Astrocyte (in vitro differentiated cells and primary cell): ENCODE results near the gene OSER1. TPM values are rescaled to one million over a fixed set of nuclear protein-coding genes. Genes with fewer than 3 reads are reported as not detected.
A peak's percentile ranks its signal among the peaks of the same experiment; 100 is the strongest.

Experiments used
- DNase-seq: peaks from one replicate; pipeline ENCODE4 v3.0.0-alpha.2; 2010; ENCODE audit warnings: low read depth
- FAIRE-seq: peaks from 2 replicates; lab custom pipeline; 2011; peaks lifted over from hg19 to GRCh38; lab: Jason Lieb, UNC
- H2AFZ ChIP-seq: 2 replicates; pipeline ENCODE4 v1.6.0; 2012; ENCODE audit warnings: low read depth, low read length, inconsistent platforms
- H3K27ac ChIP-seq: 2 replicates; pipeline ENCODE4 v1.5.1; 2011; ENCODE audit warnings: low read depth, low read length, inconsistent platforms
- H3K27me3 ChIP-seq: 2 replicates; pipeline ENCODE4 v1.6.0; 2011; ENCODE audit warnings: low read length, inconsistent platforms; ENCODE audit not compliant: insufficient read depth
- H3K36me3 ChIP-seq: 2 replicates; pipeline ENCODE4 v1.5.1; 2011; ENCODE audit warnings: low read length, inconsistent platforms; ENCODE audit not compliant: insufficient read depth
- H3K4me1 ChIP-seq: 2 replicates; pipeline ENCODE4 v1.5.1; 2011; ENCODE audit warnings: low read length, inconsistent platforms; ENCODE audit not compliant: insufficient read depth
- H3K4me2 ChIP-seq: 2 replicates; pipeline ENCODE4 v1.6.0; 2012; ENCODE audit warnings: low read length, inconsistent platforms
- H3K4me3 ChIP-seq: 2 replicates; pipeline ENCODE4 v1.5.1; 2011; ENCODE audit warnings: low read depth, mild to moderate bottlenecking, low read length, inconsistent platforms; ENCODE audit not compliant: insufficient read depth
- H3K79me2 ChIP-seq: 2 replicates; pipeline ENCODE4 v1.6.0; 2012; ENCODE audit warnings: mild to moderate bottlenecking, low read length, inconsistent platforms; ENCODE audit not compliant: insufficient read depth
- H3K9ac ChIP-seq: 2 replicates; pipeline ENCODE4 v1.6.0; 2012; ENCODE audit warnings: mild to moderate bottlenecking, low read length, inconsistent platforms
- H3K9me3 ChIP-seq: 2 replicates; pipeline ENCODE4 v1.5.1; 2012; ENCODE audit warnings: low read depth, mild to moderate bottlenecking, low read length, inconsistent platforms; ENCODE audit not compliant: insufficient read depth
- H4K20me1 ChIP-seq: 2 replicates; pipeline ENCODE4 v1.6.0; 2012; ENCODE audit warnings: low read length, inconsistent platforms; ENCODE audit not compliant: insufficient read depth
- H3K27ac Mint-ChIP-seq: one replicate; pipeline ENCODE4 v1.8.0; 2021; ENCODE audit warnings: mild to moderate bottlenecking, mixed read lengths; ENCODE audit not compliant: unreplicated experiment
- H3K27me3 Mint-ChIP-seq: one replicate; pipeline ENCODE4 v1.8.0; 2021; ENCODE audit warnings: low read depth, mixed read lengths; ENCODE audit not compliant: unreplicated experiment
- H3K36me3 Mint-ChIP-seq: one replicate; pipeline ENCODE4 v1.8.0; 2021; ENCODE audit warnings: low read depth, mixed read lengths; ENCODE audit not compliant: unreplicated experiment
- H3K4me1 Mint-ChIP-seq: one replicate; pipeline ENCODE4 v1.8.0; 2021; ENCODE audit warnings: low read depth, mixed read lengths; ENCODE audit not compliant: unreplicated experiment
- H3K4me3 Mint-ChIP-seq: one replicate; pipeline ENCODE4 v1.8.0; 2021; ENCODE audit warnings: mild to moderate bottlenecking, moderate library complexity, mixed read lengths; ENCODE audit not compliant: unreplicated experiment
- H3K9me3 Mint-ChIP-seq: one replicate; pipeline ENCODE4 v1.8.0; 2021; ENCODE audit warnings: mild to moderate bottlenecking, mixed read lengths; ENCODE audit not compliant: unreplicated experiment
- CTCF ChIP-seq: IDR thresholded peaks from 2 replicates; pipeline ENCODE4 v1.5.1; 2011; ENCODE audit warnings: low read depth, mild to moderate bottlenecking, inconsistent platforms, low read length, moderate library complexity; ENCODE audit not compliant: insufficient read depth
- EZH2 ChIP-seq: IDR thresholded peaks from 2 replicates; pipeline ENCODE4 v1.6.1; 2012; ENCODE audit warnings: mild to moderate bottlenecking, low read length, inconsistent platforms; ENCODE audit not compliant: insufficient read depth
- total RNA-seq: library from RNA; stranded (reverse); gene quantifications from 2 replicates; pipeline ENCODE4 v1.2.1, GENCODE V29; 2021

Gene OSER1
- total RNA-seq, 1 donor from 2014 or later, result 30.9 TPM

- Histone ChIP-seq H3K27me3 (peaks cover 2% of the 10 kb centered on the region), H3K4me2 (no peak overlapping the region), H2AFZ (no peak overlapping the region), H3K79me2 (no peaks in the 10 kb centered on the region), H3K9ac (no peak overlapping the region), H3K4me3 (no peak overlapping the region), H3K4me1 (no peaks in the 10 kb centered on the region), H4K20me1 (no peaks in the 10 kb centered on the region), H3K36me3 (no peaks in the 10 kb centered on the region), H3K27ac (no peak overlapping the region), H3K9me3 (no peaks in the 10 kb centered on the region)
- peaks cover 12% of the 10 kb centered on the region for H3K9me3 Mint-ChIP-seq
- FAIRE-seq, result no peak
- no peak for DNase-seq
- peaks cover 9% of the 10 kb centered on the region for H3K4me1 Mint-ChIP-seq
- peaks cover 2% of the 10 kb centered on the region for H3K27me3 Mint-ChIP-seq
- H3K4me3 Mint-ChIP-seq, result no peak overlapping the region
- TF ChIP-seq CTCF (no peak), EZH2 (no peak)
- H3K27ac Mint-ChIP-seq, result no peak overlapping the region
- peaks cover 23% of the 10 kb centered on the region for H3K36me3 Mint-ChIP-seq
These were observed 51.4 kb downstream of the OSER1 start for GRCh38 chr20:44159125-44159524.

GRCh38 chr20:44157061-44157460 is 53.5 kb downstream of the OSER1 start:
- Histone ChIP-seq H3K36me3 (no peaks in the 10 kb centered on the region), H3K79me2 (no peaks in the 10 kb centered on the region), H2AFZ (no peak overlapping the region), H3K9ac (no peak overlapping the region), H3K4me3 (no peak overlapping the region), H3K4me2 (no peak overlapping the region), H3K4me1 (peaks cover under 1% of the 10 kb centered on the region), H3K27me3 (peaks cover 2% of the 10 kb centered on the region), H3K27ac (no peak overlapping the region), H3K9me3 (no peaks in the 10 kb centered on the region), H4K20me1 (no peaks in the 10 kb centered on the region)
- peaks cover 12% of the 10 kb centered on the region for H3K9me3 Mint-ChIP-seq
- TF ChIP-seq CTCF (no peak), EZH2 (no peak)
- peaks cover 25% of the 10 kb centered on the region for H3K36me3 Mint-ChIP-seq
- DNase-seq (no peak), FAIRE-seq (no peak)
- H3K4me1 Mint-ChIP-seq, result peaks cover 14% of the 10 kb centered on the region
- H3K27me3 Mint-ChIP-seq, result peaks cover 2% of the 10 kb centered on the region
- no peak overlapping the region for H3K27ac Mint-ChIP-seq
- no peak overlapping the region for H3K4me3 Mint-ChIP-seq

- TF ChIP-seq CTCF (no peak), EZH2 (no peak)
- H3K27me3 Mint-ChIP-seq, result no peaks in the 10 kb centered on the region
- H3K36me3 Mint-ChIP-seq, result peaks cover 32% of the 10 kb centered on the region
- H3K27me3 ChIP-seq, result peaks cover 2% of the 10 kb centered on the region
- no peak overlapping the region for H3K27ac ChIP-seq
- H3K4me2 ChIP-seq, result no peak overlapping the region
- H3K27ac Mint-ChIP-seq, result peak overlapping the region; percentile 48
- peaks cover 8% of the 10 kb centered on the region for H3K4me1 ChIP-seq
- H3K9me3 ChIP-seq, result no peaks in the 10 kb centered on the region
- no peaks in the 10 kb centered on the region for H3K36me3 ChIP-seq
- no peak overlapping the region for H3K9ac ChIP-seq
- no peak overlapping the region for H2AFZ ChIP-seq
- FAIRE-seq (no peak), DNase-seq (peak; percentile 53)
- no peak overlapping the region for H3K4me3 Mint-ChIP-seq
- no peak overlapping the region for H3K4me3 ChIP-seq
- H3K79me2 ChIP-seq, result no peaks in the 10 kb centered on the region
- H3K9me3 Mint-ChIP-seq, result peaks cover 4% of the 10 kb centered on the region
- peaks cover 20% of the 10 kb centered on the region for H3K4me1 Mint-ChIP-seq
- no peaks in the 10 kb centered on the region for H4K20me1 ChIP-seq
These were observed 56.0 kb downstream of the OSER1 start for GRCh38 chr20:44154521-44155001.
